Adrenal gland (tissue), 5 donors: ENCODE results near the gene TP53AIP1.

Source experiments
- CTCF ChIP-seq, 6 experiments: fragments of 450-650 bp in 4 of 6; fragments of 200-600 bp in 2 of 6; sonication (generic) in 1 of 6; IDR thresholded peaks; 1 replicate in 5 of 6; 2 replicates in 1 of 6; pipeline versions ENCODE4 v1.5.1 to v1.8.0; 2016 to 2021; ENCODE audit warnings: antibody characterized with exemption in 6 of 6, mild to moderate bottlenecking in 2 of 6, moderate library complexity in 1 of 6
- POLR2A ChIP-seq, 2 donors: fragments of 450-650 bp; IDR thresholded peaks; one replicate each; pipeline ENCODE4 v1.6.1; 2017; ENCODE audit warnings: antibody characterized with exemption in 2 of 2, mild to moderate bottlenecking in 2 of 2, moderate library complexity in 1 of 2
- donor health status: DM: no; HTN: no; CAD: no.

DNA sequence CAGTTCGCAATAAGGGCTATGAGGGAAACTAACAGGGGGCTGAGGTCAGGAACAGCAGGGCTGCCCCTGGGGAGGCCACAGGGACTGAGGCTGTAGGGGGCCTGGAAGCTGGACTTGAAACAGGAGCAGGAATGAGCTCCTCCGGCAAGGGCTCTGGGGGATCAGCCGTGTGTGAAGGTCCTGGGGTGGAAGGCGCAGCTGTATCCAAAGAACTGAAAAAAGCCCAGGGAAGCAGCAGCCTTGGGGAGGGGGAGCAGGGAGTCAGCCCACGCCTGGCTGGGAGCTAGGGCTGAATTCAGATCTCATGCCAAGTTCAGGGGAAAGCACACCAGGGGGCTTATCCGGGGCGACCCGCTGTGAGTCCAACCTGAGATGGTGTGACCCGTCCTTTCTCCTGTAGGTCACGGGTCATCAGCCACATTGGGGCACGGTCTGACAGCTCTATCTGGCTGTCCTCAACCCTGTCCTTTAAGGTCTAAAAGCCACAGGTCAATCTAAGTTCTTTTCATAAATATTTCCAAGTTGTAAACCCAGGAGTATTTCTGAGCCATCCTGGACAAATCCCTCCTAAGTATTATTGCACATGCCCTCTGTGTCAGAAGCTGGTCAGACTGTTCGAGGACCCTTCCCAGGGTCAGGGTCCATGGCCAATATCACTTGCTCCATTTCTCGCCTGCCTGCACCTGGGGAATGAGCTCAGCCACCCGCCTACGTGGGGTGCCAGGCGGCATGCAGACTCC lies 18.0 kb downstream of the TP53AIP1 start:
- no peak for TF ChIP-seq CTCF (IDR thresholded peaks at IDR 0.05)
- no peak for TF ChIP-seq POLR2A (IDR thresholded peaks at IDR 0.05)
